ENCODE data around the gene SETDB2.

The SETDB2 gene

DNA sequence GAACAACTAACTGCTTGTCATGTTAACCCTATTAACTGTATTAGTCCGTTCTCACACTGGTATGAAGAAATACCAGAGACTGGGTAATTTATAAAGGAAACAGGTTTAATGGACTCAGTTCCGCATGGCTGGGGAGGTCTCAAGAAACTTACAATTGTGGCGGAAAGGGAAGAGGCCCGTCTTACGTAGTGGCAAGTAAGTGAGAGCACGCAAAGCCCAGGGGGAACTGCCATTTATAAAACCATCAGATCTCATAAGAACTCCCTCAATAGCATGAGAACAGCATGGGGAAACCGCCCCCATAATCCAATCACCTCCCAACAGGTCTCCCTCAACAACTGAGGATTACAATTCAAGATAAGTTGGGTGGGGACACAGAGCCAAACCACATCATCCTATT lies 86.4 kb downstream of the SETDB2 start:
- DNase-seq (ENCODE audit: low read depth in 4 of 4, low spot score in 1 of 4): no peak

DNA sequence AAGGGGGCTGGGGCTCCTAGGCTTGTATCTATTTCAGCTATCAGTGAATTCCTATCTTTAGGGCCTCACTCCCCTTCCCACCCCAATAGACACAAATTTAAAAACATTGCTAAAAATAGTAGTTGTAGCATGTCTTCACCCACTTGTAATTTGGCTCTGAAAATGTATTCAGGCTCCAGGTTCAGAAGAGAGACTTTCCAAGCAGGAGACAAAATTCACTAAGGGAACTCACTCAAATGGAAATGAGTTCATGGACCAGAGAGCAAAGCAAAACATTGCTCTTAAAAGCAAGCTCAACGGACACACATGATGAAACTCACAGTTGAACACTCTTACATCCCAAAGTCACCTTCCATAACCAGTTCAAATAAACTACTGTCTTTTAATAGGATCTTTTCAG lies 88.5 kb downstream of the SETDB2 start:
- DNase-seq (ENCODE audit: low read depth in 4 of 4, low spot score in 1 of 4): no peak

DNA sequence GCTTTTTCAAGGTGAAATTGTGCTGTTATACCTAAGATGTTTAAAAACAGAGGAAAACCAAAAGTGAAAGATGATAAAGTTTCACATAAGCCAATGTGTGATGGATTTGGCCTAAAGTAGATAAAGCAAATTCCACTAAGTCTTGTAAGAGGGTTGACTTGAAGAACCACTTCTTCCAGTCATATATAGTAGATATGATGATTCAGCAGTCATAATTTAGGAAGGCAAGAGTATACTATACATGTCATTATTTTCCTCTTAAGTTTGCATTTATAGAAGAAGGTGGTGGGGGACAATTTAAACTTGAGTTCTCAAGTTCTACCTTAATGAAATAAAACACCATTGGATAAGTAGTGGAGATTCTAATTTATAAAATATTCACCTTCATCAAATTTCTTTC lies 88.9 kb downstream of the SETDB2 start:
- DNase-seq (ENCODE audit: low read depth in 4 of 4, low spot score in 1 of 4): no peak

DNA sequence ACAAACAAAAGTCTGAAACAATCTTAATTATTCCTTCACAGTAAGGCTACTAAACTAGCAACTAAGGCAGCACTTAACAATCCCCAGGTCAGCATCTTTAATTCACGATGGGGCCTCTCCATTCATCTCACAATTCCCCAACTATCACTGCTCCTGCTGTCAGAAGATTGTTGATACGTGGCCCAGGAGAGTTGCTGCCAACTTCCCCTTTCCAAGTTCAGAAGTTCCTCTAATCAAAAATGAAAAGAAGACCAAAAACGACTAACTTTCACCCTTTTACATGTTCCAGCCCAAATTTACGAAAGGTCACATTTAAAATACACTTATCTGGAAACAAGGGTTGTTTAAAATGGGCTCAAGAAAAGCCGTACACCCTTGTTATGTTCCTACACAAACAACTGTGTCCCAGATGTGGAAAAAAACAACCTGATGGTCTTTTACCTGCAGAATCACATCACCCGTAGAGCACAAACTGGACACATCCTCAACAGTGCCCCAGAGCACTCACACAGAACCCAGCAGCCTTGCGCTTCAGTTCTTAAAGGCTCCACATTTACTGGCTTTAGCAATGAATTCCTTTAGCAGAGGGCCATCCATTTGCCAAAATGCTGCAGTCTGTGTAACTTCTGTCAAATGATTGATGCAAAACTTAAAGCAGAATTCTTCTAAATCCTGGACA lies 89.7 kb downstream of the SETDB2 start:
- DNase-seq (ENCODE audit: low read depth in 4 of 4, low spot score in 1 of 4): no peak

DNA sequence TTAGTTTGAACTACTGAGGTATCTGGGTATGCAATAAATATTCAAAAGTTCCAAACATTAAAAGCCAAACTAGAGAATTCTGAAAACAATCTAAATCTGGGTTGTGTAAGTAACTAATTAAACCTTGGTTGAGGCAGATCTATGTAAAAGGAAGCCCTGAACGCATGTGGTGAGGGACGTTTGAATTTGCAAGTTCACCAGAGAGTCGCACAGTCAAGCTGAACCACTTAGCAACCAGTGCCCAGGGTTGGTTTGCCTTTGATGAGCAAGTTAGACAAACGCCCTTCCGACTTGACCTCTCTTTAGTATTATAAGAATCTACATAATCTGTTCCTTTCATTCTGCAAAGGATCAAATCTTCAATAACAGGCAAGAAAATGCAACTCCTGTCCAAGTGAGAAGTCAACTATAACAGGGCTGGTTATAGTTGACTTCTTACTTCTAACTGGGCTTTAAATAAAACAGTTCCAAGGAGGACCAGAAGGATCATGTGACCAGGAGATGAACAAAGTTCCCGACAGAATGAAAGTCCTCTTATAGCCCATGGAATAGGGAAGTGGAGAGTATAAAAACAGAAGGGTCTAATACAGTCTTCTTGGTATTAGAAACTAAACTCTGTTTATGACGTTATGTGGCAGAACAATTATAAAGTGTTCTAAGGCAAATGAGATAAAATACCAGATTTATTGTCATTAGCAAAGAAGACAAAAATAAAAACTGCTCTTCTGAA lies 92.2 kb downstream of the SETDB2 start:
- DNase-seq (ENCODE audit: low read depth in 4 of 4, low spot score in 1 of 4): no peak

DNA sequence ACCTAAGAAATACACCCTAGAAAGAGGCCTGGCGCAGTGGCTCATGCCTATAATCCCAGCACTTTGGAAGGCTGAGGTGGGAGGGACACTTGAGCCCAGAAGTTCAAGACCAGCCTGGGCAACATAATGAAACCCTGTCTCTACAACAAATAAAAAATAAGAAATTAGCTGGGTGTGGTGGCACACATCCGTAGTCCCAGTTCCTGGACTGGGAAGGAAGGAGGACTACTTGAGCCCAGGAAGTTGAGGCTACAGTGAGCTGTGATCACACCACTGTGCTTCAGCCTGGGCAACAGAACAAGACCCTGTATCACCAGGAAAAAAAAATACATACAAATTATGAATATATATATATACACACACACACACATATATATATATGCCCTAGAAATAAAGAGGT lies 94.3 kb downstream of the SETDB2 start:
- no peak for DNase-seq (ENCODE audit: low read depth in 4 of 4, low spot score in 1 of 4)

DNA sequence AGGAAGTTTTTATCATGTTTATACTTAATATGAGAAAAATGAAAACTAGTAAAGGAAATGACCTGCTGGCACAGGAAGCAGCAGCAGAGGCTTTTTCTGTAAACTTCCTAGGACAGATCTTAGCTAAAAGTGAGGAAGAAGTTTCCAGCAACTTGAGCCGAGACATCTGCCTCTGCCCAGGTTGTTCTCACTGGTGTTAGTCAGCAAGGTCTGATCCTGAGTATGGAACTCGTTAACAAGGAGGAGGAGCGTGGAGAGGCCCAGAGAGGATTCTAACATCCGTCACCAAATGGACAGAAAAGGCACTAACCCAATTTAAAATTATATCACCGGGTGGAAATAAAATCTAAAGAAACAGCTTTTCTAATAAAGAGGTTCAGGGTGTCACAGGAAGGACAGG lies 95.2 kb downstream of the SETDB2 start:
- no peak for DNase-seq (ENCODE audit: low read depth in 4 of 4, low spot score in 1 of 4)

DNA sequence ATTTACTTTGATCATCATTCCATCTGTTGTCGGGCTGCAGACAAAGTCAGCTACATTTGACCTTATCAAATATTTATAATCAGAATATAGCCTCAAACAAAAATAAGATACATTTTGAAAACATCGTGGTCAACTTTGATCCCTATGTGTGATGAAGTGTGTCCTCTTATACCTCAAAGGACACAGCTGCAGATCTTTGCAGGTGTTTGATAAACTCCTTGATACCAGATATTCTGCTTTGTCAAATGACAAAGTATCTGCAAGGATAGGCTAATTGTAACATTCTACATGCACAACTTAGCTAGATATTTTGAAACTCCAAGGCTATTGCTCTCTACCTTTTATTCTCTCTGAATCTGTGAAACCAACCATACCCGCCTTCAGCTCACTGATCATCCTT lies 95.7 kb downstream of the SETDB2 start:
- DNase-seq (ENCODE audit: low read depth in 4 of 4, low spot score in 1 of 4): no peak

DNA sequence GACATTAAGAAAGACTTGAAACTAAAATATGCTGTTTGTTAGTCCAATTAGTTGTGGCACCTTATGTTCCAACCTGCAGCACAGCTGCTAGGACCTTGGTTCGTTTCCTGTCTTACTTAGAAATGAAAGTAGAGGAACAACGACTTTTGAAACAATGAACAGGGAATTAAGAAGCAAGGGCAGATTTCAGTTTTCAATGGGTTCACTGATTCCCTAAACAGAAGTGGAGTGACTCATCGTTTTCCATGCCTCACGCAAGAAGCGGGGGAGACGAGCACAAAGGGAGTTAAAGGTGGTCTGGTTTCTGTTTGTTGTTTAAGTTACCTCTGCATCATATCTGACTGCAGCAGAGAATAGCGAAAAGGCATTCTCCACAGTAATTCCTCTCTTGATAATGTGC lies 96.5 kb downstream of the SETDB2 start:
- no peak for DNase-seq (ENCODE audit: low read depth in 4 of 4, low spot score in 1 of 4)

DNA sequence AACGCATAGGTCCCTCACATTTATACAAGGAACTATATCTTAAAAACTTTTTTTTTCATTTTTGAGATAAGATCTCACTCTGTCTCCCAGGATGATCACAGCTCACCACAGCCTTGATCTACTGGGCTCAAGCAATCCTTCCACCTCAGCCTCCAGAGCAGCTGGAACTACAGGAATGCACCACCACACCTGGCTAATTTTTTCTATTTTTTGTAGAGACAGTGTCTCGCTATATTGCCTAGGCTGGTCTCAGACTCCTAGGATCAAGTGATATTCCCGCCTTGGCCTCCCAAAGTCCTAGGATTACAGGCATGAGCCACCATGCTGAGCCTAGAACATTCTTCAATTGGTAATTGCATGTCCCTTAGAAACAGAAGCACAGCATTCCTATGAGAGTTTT lies 99.6 kb downstream of the SETDB2 start:
- DNase-seq (ENCODE audit: low read depth in 4 of 4, low spot score in 1 of 4): no peak
